Liver (tissue), 9 donors: ENCODE measurements around the gene ZNF878. TPM values are rescaled to one million over a fixed set of nuclear protein-coding genes. Genes with fewer than 3 reads are reported as not detected.
A peak's percentile ranks its signal among the peaks of the same experiment; 100 is the strongest.

Source experiments
- DNase-seq: peaks from one replicate; pipeline ENCODE4 v3.0.0-alpha.2; 2017; ENCODE audit warnings: low spot score
- H3K27ac ChIP-seq, 2 donors: one replicate each; pipeline ENCODE4 v1.7.0; 2013; ENCODE audit warnings: inconsistent platforms in 2 of 2, low read length in 2 of 2, control low read depth in 1 of 2, low read depth in 1 of 2, mild to moderate bottlenecking in 1 of 2
- H3K27me3 ChIP-seq, 4 donors: one replicate each; pipeline versions ENCODE4 v1.6.1 to v1.7.0; 2013; ENCODE audit warnings: low read length in 3 of 4, inconsistent platforms in 1 of 4, mild to moderate bottlenecking in 1 of 4, moderate library complexity in 1 of 4; ENCODE audit not compliant: control insufficient read depth in 4 of 4, insufficient read depth in 4 of 4
- H3K36me3 ChIP-seq, 4 donors: one replicate each; pipeline versions ENCODE4 v1.6.1 to v1.7.0; 2013; ENCODE audit warnings: low read length in 3 of 4, mild to moderate bottlenecking in 3 of 4, low read depth in 1 of 4, moderate library complexity in 1 of 4; ENCODE audit not compliant: control insufficient read depth in 4 of 4, insufficient read depth in 3 of 4
- H3K4me1 ChIP-seq, 4 donors: one replicate each; pipeline versions ENCODE4 v1.6.1 to v1.7.0; 2013; ENCODE audit warnings: low read length in 3 of 4, mild to moderate bottlenecking in 3 of 4, moderate library complexity in 1 of 4; ENCODE audit not compliant: control insufficient read depth in 4 of 4, insufficient read depth in 4 of 4
- H3K4me3 ChIP-seq, 3 donors: one replicate each; pipeline versions ENCODE4 v1.6.1 to v1.7.0; 2013; ENCODE audit warnings: low read length in 3 of 3, control low read depth in 1 of 3, low read depth in 1 of 3, mild to moderate bottlenecking in 1 of 3
- H3K9ac ChIP-seq, 2 donors: one replicate each; pipeline ENCODE4 v1.7.0; 2013; ENCODE audit warnings: low read length in 2 of 2, mild to moderate bottlenecking in 2 of 2, moderate library complexity in 2 of 2, control low read depth in 1 of 2, low read depth in 1 of 2
- H3K9me3 ChIP-seq, 4 donors: one replicate each; pipeline versions ENCODE4 v1.6.1 to v1.7.0; 2013; ENCODE audit warnings: low read length in 3 of 4; ENCODE audit not compliant: control insufficient read depth in 4 of 4
- ATF3 ChIP-seq: IDR thresholded peaks from 2 replicates; pipeline ENCODE4 v1.6.1; 2016; ENCODE audit warnings: antibody characterized with exemption
- EGR1 ChIP-seq, 2 donors: IDR thresholded peaks; 2 replicates each; pipeline ENCODE4 v1.6.1; 2016 to 2018; ENCODE audit warnings: antibody characterized with exemption in 2 of 2, low read depth in 2 of 2
- FOXA1 ChIP-seq: IDR thresholded peaks from 2 replicates; pipeline ENCODE4 v1.6.1; 2016; ENCODE audit warnings: antibody characterized with exemption
- FOXA2 ChIP-seq: IDR thresholded peaks from 2 replicates; pipeline ENCODE4 v1.6.1; 2016; ENCODE audit warnings: antibody characterized with exemption
- GABPA ChIP-seq, 2 donors: IDR thresholded peaks in 1 of 2; conservative IDR thresholded peaks in 1 of 2; 2 replicates each; pipeline ENCODE4 v1.6.1; 2016; ENCODE audit warnings: antibody characterized with exemption in 2 of 2, mild to moderate bottlenecking in 1 of 2, moderate library complexity in 1 of 2
- HNF4A ChIP-seq, 2 donors: conservative IDR thresholded peaks; 2 replicates each; pipeline ENCODE4 v1.6.1; 2016; ENCODE audit warnings: antibody characterized with exemption in 2 of 2, mild to moderate bottlenecking in 2 of 2
- HNF4G ChIP-seq: IDR thresholded peaks from 2 replicates; pipeline ENCODE4 v1.6.1; 2016; ENCODE audit warnings: antibody characterized with exemption
- NR2F2 ChIP-seq: IDR thresholded peaks from 2 replicates; pipeline ENCODE4 v1.6.1; 2016; ENCODE audit warnings: antibody characterized with exemption
- RAD21 ChIP-seq, 2 donors: IDR thresholded peaks; 2 replicates each; pipeline ENCODE4 v1.6.1; 2016; ENCODE audit warnings: antibody characterized with exemption in 2 of 2, mild to moderate bottlenecking in 2 of 2
- REST ChIP-seq: IDR thresholded peaks from 2 replicates; pipeline ENCODE4 v1.6.1; 2016; ENCODE audit warnings: antibody characterized with exemption, mild to moderate bottlenecking
- RXRA ChIP-seq, 2 donors: IDR thresholded peaks; 2 replicates each; pipeline ENCODE4 v1.6.1; 2017 to 2018; ENCODE audit warnings: antibody characterized with exemption in 2 of 2, mild to moderate bottlenecking in 1 of 2
- SP1 ChIP-seq: IDR thresholded peaks from 2 replicates; pipeline ENCODE4 v1.6.1; 2018; ENCODE audit warnings: antibody characterized with exemption, mild to moderate bottlenecking
- TAF1 ChIP-seq: conservative IDR thresholded peaks from 2 replicates; pipeline ENCODE4 v1.6.1; 2016; ENCODE audit warnings: antibody characterized with exemption, mild to moderate bottlenecking
- YY1 ChIP-seq: IDR thresholded peaks from 2 replicates; pipeline ENCODE4 v1.6.1; 2016; ENCODE audit warnings: antibody characterized with exemption, mild to moderate bottlenecking
- WGBS: extraction: QIAGEN DNeasy Blood & Tissue Kit; methylation state at CpG from one replicate; pipeline ENCODE4 v1.1.7; 2013; 5-methylcytosine and 5-hydroxymethylcytosine counted together
- polyA plus RNA-seq, 2 donors: library from polyadenylated mRNA; stranded (reverse) in 1 of 2; unstranded in 1 of 2; fragments of 200-250 nt in 1 of 2; fragments of >200 nt in 1 of 2; fragmentation: Nextera tagmentation in 1 of 2; extraction: Ambion mirVana in 1 of 2; gene quantifications; one replicate each; pipeline versions ENCODE4 v1.2.1 to v1.2.3, GENCODE V29; 2013 to 2015
- total RNA-seq, 2 donors: library from RNA; depleted of rRNA; stranded (reverse); fragments of >200 nt; gene quantifications; one replicate each; pipeline ENCODE4 v1.2.3, GENCODE V29; 2014
- TF ChIP-seq, protein P1 (sequence below): IDR thresholded peaks from 2 replicates; pipeline ENCODE4 v1.6.1; 2016; ENCODE audit warnings: antibody characterized with exemption
- donor health status: healthy.
- donor health status: healthy.
- donor health status: healthy.
- donor health status: healthy.
- donor health status: healthy.

The ZNF878 gene
- total RNA-seq (under 1 TPM; 0.25 to 0.33 TPM), polyA plus RNA-seq (not detected)

DNA sequence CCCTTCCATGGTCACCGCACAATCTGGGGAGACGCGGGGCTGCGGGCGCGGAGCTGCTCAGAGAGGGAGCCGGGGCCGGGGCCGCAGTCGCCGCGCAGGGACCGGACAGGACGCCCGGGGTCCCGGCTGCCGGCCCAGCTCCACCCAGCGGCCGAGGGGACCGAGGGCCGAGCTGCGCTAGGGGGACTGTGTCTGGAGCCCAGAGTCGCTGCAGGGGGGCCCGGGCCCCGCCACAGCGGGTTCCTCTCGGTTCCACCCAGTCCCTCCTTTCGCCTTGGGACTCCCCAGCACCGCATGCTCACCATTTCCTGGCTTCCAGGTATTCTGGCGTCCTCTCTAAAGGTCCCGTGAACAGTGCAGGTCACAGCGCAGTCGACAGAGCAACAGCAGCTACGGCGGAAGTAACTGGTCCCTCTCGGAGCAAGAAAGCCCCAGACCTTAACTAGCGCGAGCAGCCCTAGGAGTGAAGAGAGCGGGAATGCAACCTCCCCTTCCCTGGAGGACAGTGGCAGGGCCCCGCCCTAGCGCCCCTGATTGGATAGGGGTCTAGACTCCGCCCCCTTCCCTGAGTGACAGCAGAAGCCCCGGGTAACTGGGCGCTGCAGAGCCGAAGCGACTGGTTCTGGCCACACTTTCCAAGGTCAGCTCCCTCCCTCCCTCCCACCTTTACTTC is at the start of gene ZNF878:
ZNF878 (minus strand) TSS at position 465 of the 673 bp plus-strand sequence; CDS start at position 305, 160 bp downstream.
- H3K27me3 ChIP-seq: no peaks in the 10 kb centered on the region

GRCh38 chr19:12098040-12098439 is 45.3 kb upstream of the ZNF878 start:
- no peaks in the 10 kb centered on the region for H3K27me3 ChIP-seq
- H3K27ac ChIP-seq: no peak overlapping the region
- DNase-seq: no peak
- H3K9ac ChIP-seq: no peak overlapping the region
- no peak overlapping the region for H3K4me3 ChIP-seq
- H3K36me3 ChIP-seq: peaks cover 0 to 2% (median 0%) of the 10 kb centered on the region in 4 donors
- no peaks in the 10 kb centered on the region for H3K4me1 ChIP-seq
- H3K9me3 ChIP-seq: peaks cover 0 to 17% (median 1%) of the 10 kb centered on the region in 4 donors
- TF ChIP-seq REST: no peak
- TF ChIP-seq HNF4A (conservative IDR thresholded peaks at IDR 0.05): no peak
- TF ChIP-seq FOXA2: no peak
- no peak for TF ChIP-seq NR2F2
- no peak for TF ChIP-seq ATF3
- TF ChIP-seq RAD21 (IDR thresholded peaks at IDR 0.05): no peak
- TF ChIP-seq YY1: no peak
- TF ChIP-seq, protein P1, sequence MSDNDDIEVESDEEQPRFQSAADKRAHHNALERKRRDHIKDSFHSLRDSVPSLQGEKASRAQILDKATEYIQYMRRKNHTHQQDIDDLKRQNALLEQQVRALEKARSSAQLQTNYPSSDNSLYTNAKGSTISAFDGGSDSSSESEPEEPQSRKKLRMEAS: no peak
- WGBS: 93% methylated on average over 9 of the region's 9 CpGs

More for the DNA sequence above, at the start of gene ZNF878:
- TF ChIP-seq TAF1: peak; percentile 96
- no peak for TF ChIP-seq EGR1 (IDR thresholded peaks at IDR 0.05; ENCODE audit: low read depth in 2 of 2)
- TF ChIP-seq FOXA2: no peak
- peak in 1 of 2 donors; percentile 9 for TF ChIP-seq GABPA (IDR thresholded peaks at IDR 0.05 in 1 of 2, conservative IDR thresholded peaks at IDR 0.05 in 1 of 2)
- TF ChIP-seq FOXA1: no peak
- TF ChIP-seq RXRA (IDR thresholded peaks at IDR 0.05): no peak
- no peak for TF ChIP-seq HNF4G
- TF ChIP-seq REST: peak; percentile 42
- TF ChIP-seq HNF4A (conservative IDR thresholded peaks at IDR 0.05): no peak
- TF ChIP-seq SP1: peak; percentile 38
- no peaks in the 10 kb centered on the region for H3K36me3 ChIP-seq
- H3K4me1 ChIP-seq: peaks cover 0 to 17% (median 5%) of the 10 kb centered on the region in 4 donors
- H3K9ac ChIP-seq: peak within 1 kb of the TSS in 1 of 2 donors; percentile 17
- peak within 1 kb of the TSS; percentile 49 to 54 for H3K27ac ChIP-seq
- WGBS: 3% methylated on average over 46 of the region's 46 CpGs
- H3K4me3 ChIP-seq: peak within 1 kb of the TSS; percentile 48 to 91 (median 75)
- H3K9me3 ChIP-seq: peaks cover 0 to 2% (median under 1%) of the 10 kb centered on the region in 4 donors
- peak; percentile 91 for DNase-seq
